SK-N-SH (cell line): ENCODE measurements around the gene ANKS4B.

ENCODE experiments used
- CTCF ChIP-seq: fragments of 200-600 bp; sonication (generic); IDR thresholded peaks from 2 replicates; pipeline ENCODE4 v1.6.1; 2017; ENCODE audit warnings: antibody characterized with exemption, mild to moderate bottlenecking, moderate library complexity
- EP300 ChIP-seq, 2 experiments: IDR thresholded peaks; 2 replicates each; pipeline versions ENCODE4 v1.4.0 to v1.6.1; 2012; ENCODE audit warnings: borderline replicate concordance in 1 of 2, low read depth in 1 of 2, low read length in 1 of 2
- FOSL2 ChIP-seq: IDR thresholded peaks from 2 replicates; pipeline ENCODE4 v1.4.0; 2012; ENCODE audit warnings: low read depth, mild to moderate bottlenecking, moderate library complexity, borderline replicate concordance
- MAX ChIP-seq: IDR thresholded peaks from 2 replicates; pipeline ENCODE4 v1.4.0; 2012; ENCODE audit warnings: low read depth
- NRF1 ChIP-seq: IDR thresholded peaks from 2 replicates; pipeline ENCODE4 v1.6.1; 2012; ENCODE audit warnings: low read depth, mild to moderate bottlenecking, low read length
- POLR2AphosphoS5 ChIP-seq: IDR thresholded peaks from 2 replicates; pipeline ENCODE4 v1.6.1; 2012; ENCODE audit warnings: low read depth, low read length
- RXRA ChIP-seq: IDR thresholded peaks from 2 replicates; pipeline ENCODE4 v1.4.0; 2012; ENCODE audit warnings: low read depth, mild to moderate bottlenecking, borderline replicate concordance
- SIN3A ChIP-seq: IDR thresholded peaks from 2 replicates; pipeline ENCODE4 v1.6.1; 2012; ENCODE audit warnings: low read depth, mild to moderate bottlenecking, low read length, moderate library complexity, borderline replicate concordance
- SMC3 ChIP-seq: IDR thresholded peaks from 2 replicates; pipeline ENCODE4 v1.6.1; 2012; ENCODE audit warnings: low read depth, low read length, improper control_type of control experiment
- TAF1 ChIP-seq: IDR thresholded peaks from 2 replicates; pipeline ENCODE4 v1.6.1; 2012; ENCODE audit warnings: low read depth, mild to moderate bottlenecking, low read length, moderate library complexity, borderline replicate concordance
- TEAD4 ChIP-seq: IDR thresholded peaks from 2 replicates; pipeline ENCODE4 v1.4.0; 2012; ENCODE audit warnings: mild to moderate bottlenecking, borderline replicate concordance; ENCODE audit not compliant: insufficient read depth
- YY1 ChIP-seq: IDR thresholded peaks from 2 replicates; pipeline ENCODE4 v1.4.0; 2012; ENCODE audit warnings: low read depth, mild to moderate bottlenecking

GRCh38 chr16:21185659-21186325 lies 47.7 kb upstream of the ANKS4B start:
- no peak for TF ChIP-seq CTCF
- no peak for TF ChIP-seq RXRA
- TF ChIP-seq EP300 (IDR thresholded peaks at IDR 0.05; ENCODE audit: borderline replicate concordance in 1 of 2, low read depth in 1 of 2, low read length in 1 of 2) = no peak
- TF ChIP-seq TAF1 = no peak
- TF ChIP-seq FOSL2 = no peak
- no peak for TF ChIP-seq POLR2AphosphoS5
- TF ChIP-seq NRF1 = no peak
- no peak for TF ChIP-seq TEAD4
- no peak for TF ChIP-seq SMC3
- TF ChIP-seq SIN3A = no peak
- TF ChIP-seq YY1 = no peak
- TF ChIP-seq MAX = no peak
